Type B pancreatic cell (in vitro differentiated cells): ENCODE results near the gene CRACR2A. TPM values are rescaled to one million over a fixed set of nuclear protein-coding genes. Genes with fewer than 3 reads are reported as not detected.

Source experiments
- DNase-seq: peaks from one replicate; pipeline ENCODE4 v3.0.0; 2021; ENCODE audit warnings: mixed read lengths; ENCODE audit not compliant: unreplicated experiment; ENCODE audit errors: extremely low spot score
- H3K27ac Mint-ChIP-seq: 2 replicates; pipeline ENCODE4 v1.8.0; 2021; ENCODE audit warnings: mild to moderate bottlenecking, mixed read lengths
- H3K27me3 Mint-ChIP-seq: 2 replicates; pipeline ENCODE4 v1.8.0; 2021; ENCODE audit warnings: mixed read lengths
- H3K36me3 Mint-ChIP-seq: 2 replicates; pipeline ENCODE4 v1.8.0; 2021; ENCODE audit warnings: mixed read lengths
- H3K4me1 Mint-ChIP-seq: one replicate; pipeline ENCODE4 v1.8.0; 2021; ENCODE audit warnings: mixed read lengths; ENCODE audit not compliant: unreplicated experiment
- H3K4me3 Mint-ChIP-seq: 2 replicates; pipeline ENCODE4 v1.8.0; 2021; ENCODE audit warnings: mild to moderate bottlenecking, mixed read lengths
- H3K9me3 Mint-ChIP-seq: 2 replicates; pipeline ENCODE4 v1.8.0; 2021; ENCODE audit warnings: mixed read lengths
- CTCF ChIP-seq: fragments of 200-600 bp; sonication (generic); conservative IDR thresholded peaks from 2 replicates; pipeline ENCODE4 v1.5.0; 2021; ENCODE audit warnings: antibody characterized with exemption, mild to moderate bottlenecking
- total RNA-seq: library from RNA; stranded (reverse); gene quantifications from 2 replicates; pipeline ENCODE4 v1.2.1, GENCODE V29; 2021; ENCODE audit warnings: low replicate concordance

Gene CRACR2A
- total RNA-seq, 1 donor from 2014 or later, result 1.9 TPM

- no peak for TF ChIP-seq CTCF
- H3K36me3 Mint-ChIP-seq, result peaks cover 10% of the 10 kb centered on the region
- no peak overlapping the region for H3K4me3 Mint-ChIP-seq
- H3K4me1 Mint-ChIP-seq, result no peaks in the 10 kb centered on the region
- peaks cover 42% of the 10 kb centered on the region for H3K27me3 Mint-ChIP-seq
- DNase-seq, result no peak
- no peak overlapping the region for H3K27ac Mint-ChIP-seq
- peaks cover 7% of the 10 kb centered on the region for H3K9me3 Mint-ChIP-seq
Observed at GRCh38 chr12:3613641-3614395, 139.1 kb downstream of the CRACR2A start.

DNA sequence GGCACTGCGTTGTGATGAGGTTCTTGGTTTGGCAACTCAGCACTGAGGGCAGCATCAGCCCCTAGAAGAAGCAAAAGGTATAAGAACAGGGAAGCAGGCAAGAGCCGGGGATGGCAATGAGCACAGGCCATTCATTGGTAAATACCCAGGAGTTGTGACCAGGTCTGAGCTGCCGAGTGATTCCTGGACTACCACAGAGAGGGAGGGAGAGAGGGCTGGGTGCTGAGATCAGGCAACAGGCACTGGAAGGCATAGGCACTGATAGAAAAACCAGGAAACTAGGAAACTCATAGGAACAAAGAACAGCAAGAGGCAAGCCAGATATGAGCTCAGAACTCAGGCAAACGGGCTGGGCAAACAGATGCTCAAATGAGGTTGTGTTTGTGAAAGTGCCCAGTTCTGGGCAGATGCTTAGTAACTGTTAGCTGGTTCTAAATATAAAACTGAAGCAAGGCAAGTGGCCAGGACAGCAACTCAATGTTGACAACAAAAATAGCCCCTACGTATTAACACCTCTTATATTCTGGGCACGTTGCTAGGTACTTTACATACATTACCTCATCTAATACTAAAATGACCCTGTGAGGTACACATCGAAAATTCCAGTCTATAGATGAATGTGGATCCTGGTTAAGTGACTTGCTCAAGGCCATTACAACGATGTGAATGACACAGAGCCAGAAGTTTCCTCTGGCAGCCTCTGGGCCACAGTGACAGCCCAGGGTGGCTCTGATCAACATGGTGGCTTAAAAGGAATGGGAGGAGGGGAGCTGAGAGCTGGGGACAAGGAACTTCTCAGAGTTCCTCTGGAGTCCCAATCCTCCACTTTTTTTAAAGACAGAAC is 140.8 kb downstream of the CRACR2A start:
- no peak for DNase-seq
- Mint-ChIP-seq H3K4me3 (no peak overlapping the region), H3K4me1 (peaks cover 3% of the 10 kb centered on the region), H3K27ac (no peak overlapping the region), H3K36me3 (peaks cover 10% of the 10 kb centered on the region), H3K27me3 (peaks cover 42% of the 10 kb centered on the region), H3K9me3 (peaks cover 7% of the 10 kb centered on the region)
- TF ChIP-seq CTCF, result no peak

DNA sequence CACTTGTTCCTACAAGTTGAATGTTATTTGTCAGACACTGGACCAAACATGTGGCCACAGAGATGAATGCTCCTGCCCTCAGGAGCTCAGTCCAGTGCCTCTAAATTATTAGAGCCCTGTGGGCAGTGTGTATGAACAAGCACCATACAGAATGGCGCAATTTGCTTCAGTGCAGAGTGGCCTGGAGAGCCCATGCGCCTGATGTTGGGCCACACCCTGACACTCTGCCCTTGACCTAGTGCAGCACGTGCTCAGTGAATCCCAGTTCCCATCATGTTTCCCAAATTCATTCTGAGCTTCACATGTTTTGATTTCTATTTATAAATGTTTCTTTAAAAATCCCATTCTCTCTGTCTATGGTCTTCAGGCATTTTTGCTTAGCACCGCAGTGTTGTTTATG is 145.1 kb downstream of the CRACR2A start:
- DNase-seq, result no peak
- Mint-ChIP-seq H3K4me3 (no peak overlapping the region), H3K27me3 (peaks cover 56% of the 10 kb centered on the region), H3K36me3 (peaks cover 10% of the 10 kb centered on the region), H3K27ac (no peak overlapping the region), H3K9me3 (peaks cover 7% of the 10 kb centered on the region), H3K4me1 (peaks cover 17% of the 10 kb centered on the region)
- no peak for TF ChIP-seq CTCF

DNA sequence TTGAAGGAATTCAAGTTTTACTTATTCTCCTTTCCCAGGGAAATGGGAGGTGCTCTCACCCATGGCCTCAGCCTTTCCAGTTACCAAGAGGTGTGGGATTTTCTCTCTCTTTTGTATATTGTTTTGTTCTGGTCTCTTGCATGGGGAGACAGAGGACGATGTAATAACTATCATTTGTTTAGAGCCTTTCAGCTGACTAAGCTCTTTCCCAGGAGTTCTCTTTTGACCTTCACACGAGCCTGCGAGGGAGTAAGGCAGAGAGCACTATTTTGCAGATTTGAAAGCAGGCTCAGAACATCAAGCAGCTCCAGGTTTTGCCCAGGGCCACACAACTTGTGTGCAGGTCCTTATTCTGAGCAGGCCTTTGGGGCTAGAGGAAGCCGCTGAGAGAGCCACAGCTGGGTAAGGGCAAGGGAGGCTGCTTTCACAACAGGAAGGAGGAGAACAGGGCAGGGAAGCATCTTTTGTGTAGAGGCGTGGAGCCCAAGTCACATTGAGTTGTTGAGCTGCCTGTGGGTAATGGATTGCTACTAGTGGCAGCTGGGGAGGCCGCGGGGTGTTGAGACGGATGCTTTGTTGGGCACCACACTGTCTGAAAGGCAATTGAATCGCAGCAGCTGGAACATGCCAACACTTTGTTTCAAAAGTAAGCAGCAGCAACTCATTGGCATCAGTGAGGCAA is 145.7 kb downstream of the CRACR2A start:
- no peak overlapping the region for H3K4me3 Mint-ChIP-seq
- peaks cover 7% of the 10 kb centered on the region for H3K9me3 Mint-ChIP-seq
- H3K27ac Mint-ChIP-seq, result no peak overlapping the region
- peaks cover 10% of the 10 kb centered on the region for H3K36me3 Mint-ChIP-seq
- no peak for TF ChIP-seq CTCF
- peaks cover 59% of the 10 kb centered on the region for H3K27me3 Mint-ChIP-seq
- peaks cover 17% of the 10 kb centered on the region for H3K4me1 Mint-ChIP-seq
- no peak for DNase-seq

GRCh38 chr12:3606128-3606527 is 146.8 kb downstream of the CRACR2A start:
- peaks cover 7% of the 10 kb centered on the region for H3K9me3 Mint-ChIP-seq
- no peak overlapping the region for H3K4me3 Mint-ChIP-seq
- H3K27me3 Mint-ChIP-seq, result peaks cover 59% of the 10 kb centered on the region
- H3K27ac Mint-ChIP-seq, result no peak overlapping the region
- H3K4me1 Mint-ChIP-seq, result peaks cover 22% of the 10 kb centered on the region
- no peak for DNase-seq
- H3K36me3 Mint-ChIP-seq, result peaks cover 4% of the 10 kb centered on the region
- TF ChIP-seq CTCF, result no peak
